DND-41 (cell line): ENCODE results near the gene CEP70.

Source experiments
- CTCF ChIP-seq: IDR thresholded peaks from 2 replicates; pipeline ENCODE4 v1.5.1; 2012; ENCODE audit warnings: borderline replicate concordance, low read length, moderate library complexity, mild to moderate bottlenecking; ENCODE audit not compliant: poor library complexity, severe bottlenecking; ENCODE audit errors: extremely low read depth
- EZH2 ChIP-seq: IDR thresholded peaks from 3 replicates; pipeline ENCODE4 v1.6.1; 2012; ENCODE audit warnings: borderline replicate concordance, low read depth, mild to moderate bottlenecking, moderate library complexity, low read length, inconsistent platforms; ENCODE audit not compliant: severe bottlenecking

GRCh38 chr3:138450181-138450580, 143.9 kb downstream of the CEP70 start:
- TF ChIP-seq CTCF (no peak), EZH2 (no peak)
